ENCODE data around the gene PA2G4. TPM values are rescaled to one million over a fixed set of nuclear protein-coding genes. Genes with fewer than 3 reads are reported as not detected.

Gene PA2G4
- total and polyA plus RNA-seq, 2 of the 4 experiments (the other 2 are of a cell fraction), result 158 to 198 TPM

GRCh38 chr12:56152756-56153677 lies 48.7 kb downstream of the PA2G4 start:
- peak; percentile 2 for ATAC-seq (ENCODE audit: low read depth)

More at GRCh38 chr12:56152756-56153677, 48.7 kb downstream of the PA2G4 start:
- CTCF ChIA-PET, result interaction anchor here (1.0 kb wide), 1 partner anchor 36 kb away, joined by 3 read pairs; the partner anchor contains the start of gene SMARCC2
- peak overlapping the region; percentile 66 for H3K4me3 ChIP-seq (ENCODE audit: insufficient read depth, low read depth, low read length)
- POLR2A ChIA-PET (ENCODE audit: unreplicated experiment), result no interaction called here
- no peaks in the 10 kb centered on the region for H4K20me1 ChIP-seq (ENCODE audit: insufficient read depth, low read length)
- 0 out of 2 replicates have a peak overlapping the region, but pooled peaks have one; percentile 30 for H2BK20ac ChIP-seq (ENCODE audit: low read depth, low read length)
- peak overlapping the region; percentile 48 for H3K18ac ChIP-seq (ENCODE audit: low read depth, low read length)
- H2BK15ac ChIP-seq (ENCODE audit: low read depth, low read length), result no peak overlapping the region
- peak overlapping the region; percentile 93 for H3K23ac ChIP-seq (ENCODE audit: low read depth, low read length)
- peak overlapping the region; percentile 61 to 93 for H4K8ac ChIP-seq (ENCODE audit: low read depth in 2 of 2, low read length in 2 of 2)
- H3K4me1 ChIP-seq (ENCODE audit: control insufficient read depth, insufficient read depth, low read length), result peaks cover 13% of the 10 kb centered on the region
- no peaks in the 10 kb centered on the region for H3K27me3 ChIP-seq (ENCODE audit: control insufficient read depth, insufficient read depth, low read length)
- intact Hi-C loops (cut with micrococcal nuclease) (no loop called here), dilution Hi-C loops (cut with HindIII; ENCODE audit: low sequenced_read_pairs, unreplicated experiment) (no loop called here), in situ Hi-C loops (cut with MboI; ENCODE audit: low sequenced_read_pairs) (no loop called here)
- peak overlapping the region; percentile 79 for H4K5ac ChIP-seq (ENCODE audit: low read depth, low read length)
- H2BK120ac ChIP-seq (ENCODE audit: low read depth, low read length), result peak overlapping the region; percentile 57
- no peaks in the 10 kb centered on the region for H3K9me3 ChIP-seq (ENCODE audit: control insufficient read depth, insufficient read depth, low read length)
- H3K4ac ChIP-seq (ENCODE audit: low read depth, low read length), result peak overlapping the region; percentile 93
- H3K4me2 ChIP-seq (ENCODE audit: low read depth, low read length), result peak overlapping the region; percentile 80
- H3K36me3 ChIP-seq (ENCODE audit: control insufficient read depth, insufficient read depth, low read length), result peaks cover 7% of the 10 kb centered on the region
- no peak for TF ChIP-seq SMC3 (IDR thresholded peaks at IDR 0.05; ENCODE audit: low read depth, low read length)
- peak overlapping the region; percentile 93 for H2AFZ ChIP-seq (replicated peaks; ENCODE audit: low read length, poor library complexity)
- peak overlapping the region; percentile 92 for H3K9ac ChIP-seq (ENCODE audit: low read depth, low read length)
- H3K56ac ChIP-seq (ENCODE audit: extremely low read depth, insufficient read depth, low read length), result peak overlapping the region; percentile 70; the same call in 1 of the 2 replicates
- peak overlapping the region; percentile 78 for H2BK5ac ChIP-seq (ENCODE audit: low read depth, low read length, poor library complexity, severe bottlenecking)
- WGBS, 2 experiments (ENCODE audit: extremely low coverage in 2 of 2, insufficient read length in 1 of 2), result no CpG with 5 or more reads among the region's 8 CpGs
- peak overlapping the region; percentile 73 for H3K27ac ChIP-seq (ENCODE audit: insufficient read depth, low read length)
- H3K14ac ChIP-seq (replicated peaks; ENCODE audit: low read depth, low read length), result peak overlapping the region; percentile 98
- peaks cover 14% of the 10 kb centered on the region for H3K9me1 ChIP-seq (ENCODE audit: insufficient read depth, low read length)
- H2AK9ac ChIP-seq (replicated peaks; ENCODE audit: low read depth, low read length, poor library complexity), result peak overlapping the region; percentile 100
- peaks cover 22 to 55% of the 10 kb centered on the region in 2 experiments for H3K79me1 ChIP-seq (ENCODE audit: low read depth in 1 of 2, low read length in 2 of 2)
- peak overlapping the region; percentile 69 for H4K91ac ChIP-seq (ENCODE audit: insufficient read depth, low read depth, low read length)
- BruUV-seq (replicated peaks), result no TSS peak
- DNase-seq, result no peak
- peak overlapping the region; percentile 87 for H2AK5ac ChIP-seq (ENCODE audit: low read depth, low read length)
